Transverse colon (tissue), 4 donors: Measurements from ENCODE around the gene FIG4. TPM values are rescaled to one million over a fixed set of nuclear protein-coding genes. Genes with fewer than 3 reads are reported as not detected.

ENCODE experiments used
- DNase-seq: peaks from one replicate; pipeline ENCODE4 v3.0.0-alpha.2; 2019
- H3K27ac ChIP-seq, 4 donors: fragments of 200-600 bp; sonication (generic); 2 replicates each; pipeline ENCODE4 v1.5.1; 2016 to 2018; ENCODE audit warnings: inconsistent platforms in 4 of 4
- H3K27me3 ChIP-seq: fragments of 200-600 bp; sonication (generic); 2 replicates; pipeline ENCODE4 v1.5.1; 2017; ENCODE audit warnings: inconsistent platforms
- H3K36me3 ChIP-seq, 4 donors: fragments of 200-600 bp; sonication (generic); 2 replicates each; pipeline ENCODE4 v1.5.1; 2017 to 2019; ENCODE audit warnings: inconsistent platforms in 4 of 4
- H3K4me1 ChIP-seq, 4 donors: fragments of 200-600 bp; sonication (generic); 2 replicates each; pipeline ENCODE4 v1.5.1; 2017 to 2020; ENCODE audit warnings: inconsistent platforms in 4 of 4
- H3K4me3 ChIP-seq, 4 donors: fragments of 200-600 bp; sonication (generic); 1 replicate in 1 of 4; 2 replicates in 3 of 4; pipeline versions ENCODE4 v1.5.1 to v1.6.1; 2017 to 2019; ENCODE audit warnings: inconsistent platforms in 4 of 4
- H3K9me3 ChIP-seq, 2 donors: fragments of 200-600 bp; sonication (generic); 2 replicates each; pipeline ENCODE4 v1.5.1; 2017 to 2019; ENCODE audit warnings: inconsistent platforms in 2 of 2
- CTCF ChIP-seq, 5 experiments: fragments of 200-600 bp in 3 of 5; fragments of 450-650 bp in 2 of 5; sonication (generic) in 3 of 5; IDR thresholded peaks; 1 replicate in 2 of 5; 2 replicates in 3 of 5; pipeline ENCODE4 v1.5.1; 2016 to 2017; ENCODE audit warnings: antibody characterized with exemption in 5 of 5, inconsistent platforms in 3 of 5, mild to moderate bottlenecking in 2 of 5, moderate library complexity in 1 of 5
- EP300 ChIP-seq: sonication (generic); formaldehyde crosslinking; IDR thresholded peaks from one replicate; pipeline ENCODE4 v1.6.1; 2017; ENCODE audit warnings: antibody characterized with exemption, low read depth
- POLR2A ChIP-seq: fragments of 450-650 bp; IDR thresholded peaks from one replicate; pipeline ENCODE4 v1.6.1; 2016; ENCODE audit warnings: antibody characterized with exemption, mild to moderate bottlenecking, moderate library complexity
- POLR2AphosphoS5 ChIP-seq, 3 donors: sonication (generic); formaldehyde crosslinking; IDR thresholded peaks; one replicate each; pipeline ENCODE4 v1.6.1; 2016; ENCODE audit warnings: antibody characterized with exemption in 3 of 3
- WGBS, 2 donors: methylation state at CpG; one replicate each; pipeline ENCODE4 v1.1.5; 2018; ENCODE audit warnings: low coverage in 1 of 2; 5-methylcytosine and 5-hydroxymethylcytosine counted together
- in situ Hi-C, 4 donors: fragments of 200-750 bp; cut with MboI; loops; one replicate each; pipeline versions ENCODE4 v1.15.0 to v1.15.1; 2017; ENCODE audit warnings: low sequenced_read_pairs in 3 of 4, low pct_ligation_motif_present in 1 of 4, low pct_unique_long_range_greater_than_20kb in 1 of 4
- intact Hi-C: fragments of 100-400 bp; cut with DNase I; formaldehyde crosslinking; loops from one replicate; pipeline ENCODE4 v1.15.1; 2023; ENCODE audit warnings: low total_unique reads
- total RNA-seq, 4 donors: library from RNA; depleted of rRNA; stranded (reverse); fragments of >200 nt; gene quantifications; one replicate each; pipeline ENCODE4 v1.1.0, GENCODE V29; 2016

FIG4 gene
- total RNA-seq, result 10 to 100 TPM in 3 of 4 donors, 1 to 10 TPM in 1; 3.7 to 21.6 (median 15.2) TPM

- Histone ChIP-seq H3K27me3 (no peaks in the 10 kb centered on the region), H3K4me1 (peaks cover 0 to 26% (median 21%) of the 10 kb centered on the region in 4 donors), H3K9me3 (no peaks in the 10 kb centered on the region), H3K27ac (peak within 1 kb of the TSS; percentile 86 to 96 (median 92)), H3K36me3 (no peaks in the 10 kb centered on the region), H3K4me3 (peak within 1 kb of the TSS; percentile 38 to 78 (median 69))
- TF ChIP-seq POLR2A (peak; percentile 82), POLR2AphosphoS5 (IDR thresholded peaks at IDR 0.05) (peak; percentile 76 to 90 (median 87)), EP300 (no peak), CTCF (IDR thresholded peaks at IDR 0.05) (peak in 2 of 5 experiments; percentile 16 to 18)
- WGBS, 2 donors, result 0 to 1% methylated on average over 6 to 47 of the region's 47 CpGs
- peak; percentile 97 for DNase-seq
- in situ Hi-C loops, result loop anchor here (10.0 to 25.0 kb wide), 4 partner anchors 179 to 704 kb away; partner anchors contain the start of genes PPIL6 (in 1 of the 4) and SMPD2 (in 1 of the 4)
- intact Hi-C loops, result no loop called here
Observed at GRCh38 chr6:109690737-109691621, at the start of gene FIG4, which contains the start of gene AK9. Gene FIG4, plus strand, starts transcription at chr6:109691296. Its CDS starts 140 bp downstream, at chr6:109691436. Gene AK9, minus strand, starts transcription at chr6:109691202. Its CDS starts 15,457 bp downstream, at chr6:109675745.

- Histone ChIP-seq H3K27ac (no peak overlapping the region), H3K27me3 (no peaks in the 10 kb centered on the region), H3K36me3 (no peaks in the 10 kb centered on the region), H3K4me3 (no peak overlapping the region), H3K4me1 (no peaks in the 10 kb centered on the region), H3K9me3 (peaks cover 0 to 2% of the 10 kb centered on the region in 2 donors)
- DNase-seq, result no peak
- intact Hi-C loops, result no loop called here
- in situ Hi-C loops, result no loop called here
- 77 to 82% methylated on average over 2 of the region's 2 CpGs for WGBS, 2 donors
- TF ChIP-seq EP300 (no peak), POLR2A (no peak), POLR2AphosphoS5 (IDR thresholded peaks at IDR 0.05) (no peak), CTCF (IDR thresholded peaks at IDR 0.05) (no peak)
Observed at GRCh38 chr6:109644131-109644530, 47.0 kb upstream of the FIG4 start.

GRCh38 chr6:109653264-109653663, 37.8 kb upstream of the FIG4 start:
- WGBS, 2 donors, result 62 to 65% methylated on average over 5 of the region's 5 CpGs
- H3K9me3 ChIP-seq, result no peaks in the 10 kb centered on the region
- H3K36me3 ChIP-seq, result no peaks in the 10 kb centered on the region
- H3K4me1 ChIP-seq, result no peaks in the 10 kb centered on the region
- no peak for TF ChIP-seq EP300
- TF ChIP-seq CTCF (IDR thresholded peaks at IDR 0.05), result no peak
- TF ChIP-seq POLR2A, result no peak
- TF ChIP-seq POLR2AphosphoS5 (IDR thresholded peaks at IDR 0.05), result no peak
- DNase-seq, result no peak
- no peak overlapping the region for H3K4me3 ChIP-seq
- intact Hi-C loops (no loop called here), in situ Hi-C loops (no loop called here)
- H3K27ac ChIP-seq, result no peak overlapping the region
- H3K27me3 ChIP-seq, result no peaks in the 10 kb centered on the region

- Histone ChIP-seq H3K9me3 (no peaks in the 10 kb centered on the region), H3K36me3 (no peaks in the 10 kb centered on the region), H3K27me3 (no peaks in the 10 kb centered on the region), H3K4me1 (no peaks in the 10 kb centered on the region), H3K4me3 (no peak overlapping the region), H3K27ac (no peak overlapping the region)
- intact Hi-C loops (no loop called here), in situ Hi-C loops (no loop called here)
- DNase-seq, result no peak
- WGBS, 2 donors, result 90 to 93% methylated on average over 6 of the region's 6 CpGs
- no peak for TF ChIP-seq EP300
- TF ChIP-seq POLR2AphosphoS5 (IDR thresholded peaks at IDR 0.05), result no peak
- no peak for TF ChIP-seq CTCF (IDR thresholded peaks at IDR 0.05)
- TF ChIP-seq POLR2A, result no peak
Observed at GRCh38 chr6:109655761-109656262, 35.3 kb upstream of the FIG4 start.
